Esophagus squamous epithelium (tissue), 4 donors: ENCODE measurements around the gene MCM6.

Experiments
- POLR2A ChIP-seq, 4 donors: fragments of 450-650 bp; IDR thresholded peaks; one replicate each; pipeline ENCODE4 v1.6.1; 2017; ENCODE audit warnings: antibody characterized with exemption in 4 of 4, mild to moderate bottlenecking in 4 of 4, moderate library complexity in 3 of 4
- TF ChIP-seq, protein P1 (sequence below), 6 experiments: fragments of 450-650 bp in 4 of 6; fragments of 200-600 bp in 2 of 6; sonication (generic) in 2 of 6; IDR thresholded peaks; one replicate each; pipeline ENCODE4 v1.5.1; 2016 to 2019; ENCODE audit warnings: antibody characterized with exemption in 6 of 6, mild to moderate bottlenecking in 4 of 6, moderate library complexity in 4 of 6

DNA sequence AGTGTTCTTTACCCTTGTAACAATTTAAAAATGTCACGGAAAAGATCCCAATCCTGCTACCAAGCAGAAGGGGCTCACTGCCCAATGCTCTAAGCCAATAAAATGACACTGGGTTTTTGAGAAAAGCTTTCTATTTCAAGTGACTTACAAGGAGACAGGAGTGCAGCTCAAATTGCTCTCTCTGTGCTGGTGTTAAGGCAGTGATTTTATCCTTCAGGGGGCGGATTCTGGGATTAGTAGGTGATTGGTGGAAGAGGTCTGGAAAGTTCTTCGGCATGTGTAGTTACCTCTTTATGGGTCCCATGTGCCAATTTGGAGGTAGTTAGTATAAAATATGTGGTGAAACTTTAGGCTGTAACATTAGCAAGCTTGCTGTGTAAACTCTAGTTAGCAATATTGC, 27.4 kb upstream of the MCM6 start:
- no peak for TF ChIP-seq POLR2A (IDR thresholded peaks at IDR 0.05)
- TF ChIP-seq, protein P1, sequence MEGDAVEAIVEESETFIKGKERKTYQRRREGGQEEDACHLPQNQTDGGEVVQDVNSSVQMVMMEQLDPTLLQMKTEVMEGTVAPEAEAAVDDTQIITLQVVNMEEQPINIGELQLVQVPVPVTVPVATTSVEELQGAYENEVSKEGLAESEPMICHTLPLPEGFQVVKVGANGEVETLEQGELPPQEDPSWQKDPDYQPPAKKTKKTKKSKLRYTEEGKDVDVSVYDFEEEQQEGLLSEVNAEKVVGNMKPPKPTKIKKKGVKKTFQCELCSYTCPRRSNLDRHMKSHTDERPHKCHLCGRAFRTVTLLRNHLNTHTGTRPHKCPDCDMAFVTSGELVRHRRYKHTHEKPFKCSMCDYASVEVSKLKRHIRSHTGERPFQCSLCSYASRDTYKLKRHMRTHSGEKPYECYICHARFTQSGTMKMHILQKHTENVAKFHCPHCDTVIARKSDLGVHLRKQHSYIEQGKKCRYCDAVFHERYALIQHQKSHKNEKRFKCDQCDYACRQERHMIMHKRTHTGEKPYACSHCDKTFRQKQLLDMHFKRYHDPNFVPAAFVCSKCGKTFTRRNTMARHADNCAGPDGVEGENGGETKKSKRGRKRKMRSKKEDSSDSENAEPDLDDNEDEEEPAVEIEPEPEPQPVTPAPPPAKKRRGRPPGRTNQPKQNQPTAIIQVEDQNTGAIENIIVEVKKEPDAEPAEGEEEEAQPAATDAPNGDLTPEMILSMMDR (IDR thresholded peaks at IDR 0.05): no peak
